ENCODE data around the gene NUAK1. TPM values are rescaled to one million over a fixed set of nuclear protein-coding genes. Genes with fewer than 3 reads are reported as not detected.

Gene NUAK1
- total RNA-seq, 4 donors from 2014 or later, result 13.8 to 38.6 (median 22.8) TPM

- TF ChIP-seq CTCF (IDR thresholded peaks at IDR 0.05; ENCODE audit: low read depth), result no peak
Observed at GRCh38 chr12:106178562-106178961, 39.8 kb upstream of the NUAK1 start.

GRCh38 chr12:106176560-106176959 is 37.8 kb upstream of the NUAK1 start:
- TF ChIP-seq CTCF (IDR thresholded peaks at IDR 0.05; ENCODE audit: low read depth), result no peak

GRCh38 chr12:106174876-106175275 is 36.1 kb upstream of the NUAK1 start:
- no peak for TF ChIP-seq CTCF (IDR thresholded peaks at IDR 0.05; ENCODE audit: low read depth)

GRCh38 chr12:106173442-106173841 is 34.7 kb upstream of the NUAK1 start:
- TF ChIP-seq CTCF (IDR thresholded peaks at IDR 0.05; ENCODE audit: low read depth), result no peak

- no peak for TF ChIP-seq CTCF (IDR thresholded peaks at IDR 0.05; ENCODE audit: low read depth)
Observed at GRCh38 chr12:106171117-106171750, 32.5 kb upstream of the NUAK1 start.

GRCh38 chr12:106170285-106170684 is 31.5 kb upstream of the NUAK1 start:
- no peak for TF ChIP-seq CTCF (IDR thresholded peaks at IDR 0.05; ENCODE audit: low read depth)

- no peak for TF ChIP-seq CTCF (IDR thresholded peaks at IDR 0.05; ENCODE audit: low read depth)
Observed at GRCh38 chr12:106163712-106164111, 25.0 kb upstream of the NUAK1 start.

Data from subcutaneous adipose tissue (tissue), 4 donors.